ENCODE data around the gene FOXD1.
"Not testable (repeated sequence)": the region's sequence is repeated elsewhere in the genome, so short reads cannot be mapped to it uniquely, and the experiment has no call there.

FOXD1 gene

GRCh38 chr5:73491155-73491554, 42.6 kb upstream of the FOXD1 start:
- no peak for DNase-seq (ENCODE audit: extremely low read depth, low read depth)
- TF ChIP-seq CTCF (IDR thresholded peaks at IDR 0.05; ENCODE audit: low read depth, low read length), result no peak

- DNase-seq (ENCODE audit: extremely low read depth, low read depth), result no peak
- TF ChIP-seq CTCF (IDR thresholded peaks at IDR 0.05; ENCODE audit: low read depth, low read length), result no peak
Observed at GRCh38 chr5:73490088-73490487, 41.5 kb upstream of the FOXD1 start.

GRCh38 chr5:73488806-73489205, 40.2 kb upstream of the FOXD1 start:
- DNase-seq (ENCODE audit: extremely low read depth, low read depth), result no peak
- no peak for TF ChIP-seq CTCF (IDR thresholded peaks at IDR 0.05; ENCODE audit: low read depth, low read length)

GRCh38 chr5:73487815-73488214, 39.2 kb upstream of the FOXD1 start:
- no peak for DNase-seq (ENCODE audit: extremely low read depth, low read depth)
- no peak for TF ChIP-seq CTCF (IDR thresholded peaks at IDR 0.05; ENCODE audit: low read depth, low read length)

- not testable (repeated sequence) for DNase-seq (ENCODE audit: extremely low read depth, low read depth)
Observed at GRCh38 chr5:73487257-73487656, 38.7 kb upstream of the FOXD1 start.

GRCh38 chr5:73486119-73486899, 37.7 kb upstream of the FOXD1 start:
- no peak for DNase-seq (ENCODE audit: extremely low read depth, low read depth)
- no peak for TF ChIP-seq CTCF (IDR thresholded peaks at IDR 0.05; ENCODE audit: low read depth, low read length)

- no peak for TF ChIP-seq CTCF (IDR thresholded peaks at IDR 0.05; ENCODE audit: low read depth, low read length)
Observed at GRCh38 chr5:73485715-73486114, 37.1 kb upstream of the FOXD1 start.

GRCh38 chr5:73484511-73484910, 35.9 kb upstream of the FOXD1 start:
- no peak for TF ChIP-seq CTCF (IDR thresholded peaks at IDR 0.05; ENCODE audit: low read depth, low read length)
- no peak for DNase-seq (ENCODE audit: extremely low read depth, low read depth)

More at GRCh38 chr5:73485715-73486114, 37.1 kb upstream of the FOXD1 start:
- DNase-seq (ENCODE audit: extremely low read depth, low read depth), result no peak

Measured in AG09319 (cell line).